ENCODE measurements around the gene CDHR5.

The CDHR5 gene

DNA sequence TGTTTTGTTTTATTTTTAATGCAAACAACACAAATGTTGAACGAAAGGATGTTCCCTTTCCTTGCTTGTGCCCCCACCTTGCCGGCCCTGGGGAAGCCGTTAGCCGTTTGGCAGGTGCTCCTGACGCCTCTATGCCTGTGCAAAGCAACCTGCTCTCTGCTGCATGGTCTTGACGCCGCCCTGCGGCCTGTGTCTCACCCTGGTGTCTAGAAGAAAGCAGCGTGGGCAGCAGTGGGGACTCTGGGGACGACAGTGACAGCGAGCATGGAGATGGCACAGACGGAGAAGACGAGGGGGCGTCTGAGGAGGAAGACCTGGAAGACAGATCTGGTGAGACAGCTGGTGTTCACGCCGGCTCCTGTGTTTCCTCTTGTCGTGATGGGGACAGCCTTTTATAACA lies 43.0 kb downstream of the CDHR5 start:
- ChIA-PET CTCF (no interaction called here), POLR2A (no interaction called here)
- TF ChIP-seq, protein P1, sequence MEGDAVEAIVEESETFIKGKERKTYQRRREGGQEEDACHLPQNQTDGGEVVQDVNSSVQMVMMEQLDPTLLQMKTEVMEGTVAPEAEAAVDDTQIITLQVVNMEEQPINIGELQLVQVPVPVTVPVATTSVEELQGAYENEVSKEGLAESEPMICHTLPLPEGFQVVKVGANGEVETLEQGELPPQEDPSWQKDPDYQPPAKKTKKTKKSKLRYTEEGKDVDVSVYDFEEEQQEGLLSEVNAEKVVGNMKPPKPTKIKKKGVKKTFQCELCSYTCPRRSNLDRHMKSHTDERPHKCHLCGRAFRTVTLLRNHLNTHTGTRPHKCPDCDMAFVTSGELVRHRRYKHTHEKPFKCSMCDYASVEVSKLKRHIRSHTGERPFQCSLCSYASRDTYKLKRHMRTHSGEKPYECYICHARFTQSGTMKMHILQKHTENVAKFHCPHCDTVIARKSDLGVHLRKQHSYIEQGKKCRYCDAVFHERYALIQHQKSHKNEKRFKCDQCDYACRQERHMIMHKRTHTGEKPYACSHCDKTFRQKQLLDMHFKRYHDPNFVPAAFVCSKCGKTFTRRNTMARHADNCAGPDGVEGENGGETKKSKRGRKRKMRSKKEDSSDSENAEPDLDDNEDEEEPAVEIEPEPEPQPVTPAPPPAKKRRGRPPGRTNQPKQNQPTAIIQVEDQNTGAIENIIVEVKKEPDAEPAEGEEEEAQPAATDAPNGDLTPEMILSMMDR (IDR thresholded peaks at IDR 0.05; ENCODE audit: control extremely low read depth, extremely low read depth, low read depth, missing control alignments), result no peak
- no peak for DNase-seq (ENCODE audit: extremely low spot score)

DNA sequence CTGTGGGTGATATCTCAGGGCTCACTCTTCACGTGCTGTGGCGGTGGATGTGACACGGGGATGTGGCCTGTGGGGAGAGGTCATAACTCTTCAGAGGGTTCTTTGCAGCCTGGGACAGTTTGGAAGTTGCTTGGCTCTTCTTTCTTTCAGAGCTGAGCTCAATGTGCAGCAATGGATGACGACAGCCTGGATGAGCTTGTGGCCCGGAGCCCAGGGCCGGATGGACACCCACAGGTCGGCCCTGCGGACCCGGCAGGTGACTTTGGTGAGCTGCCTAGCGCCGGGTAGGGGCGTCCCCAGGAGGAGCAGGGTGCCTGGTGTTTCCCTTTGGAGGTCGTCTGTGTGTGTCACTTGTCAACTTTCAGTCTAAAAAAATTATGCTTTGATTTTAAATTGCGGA lies 43.4 kb downstream of the CDHR5 start:
- ChIA-PET CTCF (no interaction called here), POLR2A (no interaction called here)
- DNase-seq (ENCODE audit: extremely low spot score), result no peak
- TF ChIP-seq, protein P1 (IDR thresholded peaks at IDR 0.05; ENCODE audit: control extremely low read depth, extremely low read depth, low read depth, missing control alignments), result no peak

DNA sequence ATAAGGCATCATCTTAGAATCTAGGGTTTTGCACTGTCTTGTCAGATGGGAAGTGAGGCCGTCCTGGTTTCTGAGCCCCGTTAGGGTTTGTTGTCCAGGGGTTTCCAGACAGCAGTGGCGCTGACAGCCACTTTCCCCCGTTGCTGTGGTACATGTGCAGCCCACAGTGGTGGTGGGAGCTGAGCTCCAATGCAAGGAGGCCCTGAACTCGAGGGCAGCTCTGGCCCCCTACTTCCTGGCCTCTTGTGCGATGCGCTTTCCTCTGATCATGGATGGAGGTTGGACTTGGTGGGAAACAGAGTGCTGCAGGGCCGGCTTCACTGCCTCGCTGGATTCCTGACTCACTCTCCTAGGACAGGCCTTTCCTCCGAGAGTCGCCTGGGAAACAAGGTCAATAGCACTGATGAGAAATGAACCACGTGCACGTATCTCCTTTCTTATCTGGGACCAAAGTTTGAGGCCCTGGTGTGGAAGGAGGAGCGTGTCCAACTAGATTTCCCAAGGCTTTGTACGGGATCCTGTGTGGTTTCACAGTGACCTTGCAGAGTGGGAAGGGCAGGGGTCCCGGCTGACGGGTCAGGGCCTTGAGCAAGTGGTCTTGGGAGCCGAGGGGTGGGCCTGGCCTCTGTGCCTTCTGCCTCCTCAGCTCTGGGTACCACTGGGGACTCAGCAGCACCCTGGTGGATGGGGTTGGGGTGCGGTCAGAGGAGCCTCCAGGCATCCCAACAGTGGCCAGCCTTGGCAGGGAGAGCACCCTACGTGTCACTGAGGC lies 44.7 kb downstream of the CDHR5 start:
- POLR2A ChIA-PET, result no interaction called here
- CTCF ChIA-PET, result interaction anchor here (1.3 kb wide), 1 partner anchor 26 kb away, joined by 6 read pairs; no protein-coding TSS in a partner anchor
- DNase-seq (ENCODE audit: extremely low spot score), result no peak
- TF ChIP-seq, protein P1 (IDR thresholded peaks at IDR 0.05; ENCODE audit: control extremely low read depth, extremely low read depth, low read depth, missing control alignments), result no peak

DNA sequence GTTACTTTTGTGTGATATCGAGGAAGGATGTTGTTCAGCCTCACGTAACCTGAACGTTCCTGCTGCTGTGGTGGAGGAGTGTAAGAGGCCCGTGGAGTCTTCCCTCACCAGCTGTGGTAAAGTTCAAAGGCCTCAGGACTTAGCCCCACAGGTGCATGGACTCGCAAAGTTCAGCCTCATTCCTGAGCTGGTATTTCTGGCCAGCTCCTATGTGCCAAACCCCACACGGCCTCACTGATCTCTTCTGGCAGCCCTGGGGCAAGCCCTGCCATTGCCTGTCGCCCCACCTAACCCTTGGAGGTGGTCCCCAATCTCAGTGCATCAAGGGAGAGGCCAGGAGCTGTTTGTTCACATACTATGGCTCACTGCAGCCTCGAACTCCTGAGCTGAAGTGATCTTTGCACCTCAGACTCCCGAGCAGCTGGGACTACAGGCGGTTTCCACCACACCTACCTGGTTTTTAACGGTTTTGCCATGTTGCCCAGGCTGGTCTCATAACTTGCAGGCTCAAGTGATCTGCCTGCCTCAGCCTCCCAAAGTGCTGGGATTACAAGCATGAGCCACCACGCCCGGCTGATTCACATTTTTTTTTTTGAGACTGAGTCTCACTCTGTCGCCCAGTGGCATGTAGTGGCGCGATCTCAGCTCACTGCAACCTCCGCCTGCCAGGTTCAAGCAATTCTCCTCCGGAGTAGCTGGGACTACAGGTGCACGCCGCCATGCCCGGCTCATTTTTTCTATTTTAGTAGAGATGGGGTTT lies 46.3 kb downstream of the CDHR5 start:
- CTCF ChIA-PET, result interaction anchor here (1.5 kb wide), 1 partner anchor 59 kb away, joined by 3 read pairs; no protein-coding TSS in a partner anchor
- POLR2A ChIA-PET, result interaction anchor here (0.6 kb wide), 1 partner anchor 10 kb away, joined by 5 read pairs; no protein-coding TSS in a partner anchor
- DNase-seq (ENCODE audit: extremely low spot score), result no peak
- TF ChIP-seq, protein P1 (IDR thresholded peaks at IDR 0.05; ENCODE audit: control extremely low read depth, extremely low read depth, low read depth, missing control alignments), result no peak

DNA sequence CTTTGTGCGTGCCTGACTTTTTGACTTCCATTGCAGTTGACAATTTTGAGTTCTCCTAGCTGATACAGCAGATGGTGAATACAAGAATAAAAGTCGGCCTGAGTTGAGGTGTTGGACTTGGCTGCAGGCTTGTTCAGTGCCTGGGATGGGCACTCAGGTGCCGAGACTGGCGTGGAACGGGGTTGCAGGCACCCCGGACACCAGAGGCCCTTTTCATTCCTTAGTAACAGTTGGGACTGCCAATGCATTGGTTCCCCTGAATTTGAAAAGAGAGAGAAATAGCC lies 47.2 kb downstream of the CDHR5 start:
- CTCF ChIA-PET, result no interaction called here
- DNase-seq (ENCODE audit: extremely low spot score), result no peak
- TF ChIP-seq, protein P1 (IDR thresholded peaks at IDR 0.05; ENCODE audit: control extremely low read depth, extremely low read depth, low read depth, missing control alignments), result no peak
- POLR2A ChIA-PET, result interaction anchor here (0.6 kb wide), 1 partner anchor 8 kb away, joined by 5 read pairs; no protein-coding TSS in a partner anchor

DNA sequence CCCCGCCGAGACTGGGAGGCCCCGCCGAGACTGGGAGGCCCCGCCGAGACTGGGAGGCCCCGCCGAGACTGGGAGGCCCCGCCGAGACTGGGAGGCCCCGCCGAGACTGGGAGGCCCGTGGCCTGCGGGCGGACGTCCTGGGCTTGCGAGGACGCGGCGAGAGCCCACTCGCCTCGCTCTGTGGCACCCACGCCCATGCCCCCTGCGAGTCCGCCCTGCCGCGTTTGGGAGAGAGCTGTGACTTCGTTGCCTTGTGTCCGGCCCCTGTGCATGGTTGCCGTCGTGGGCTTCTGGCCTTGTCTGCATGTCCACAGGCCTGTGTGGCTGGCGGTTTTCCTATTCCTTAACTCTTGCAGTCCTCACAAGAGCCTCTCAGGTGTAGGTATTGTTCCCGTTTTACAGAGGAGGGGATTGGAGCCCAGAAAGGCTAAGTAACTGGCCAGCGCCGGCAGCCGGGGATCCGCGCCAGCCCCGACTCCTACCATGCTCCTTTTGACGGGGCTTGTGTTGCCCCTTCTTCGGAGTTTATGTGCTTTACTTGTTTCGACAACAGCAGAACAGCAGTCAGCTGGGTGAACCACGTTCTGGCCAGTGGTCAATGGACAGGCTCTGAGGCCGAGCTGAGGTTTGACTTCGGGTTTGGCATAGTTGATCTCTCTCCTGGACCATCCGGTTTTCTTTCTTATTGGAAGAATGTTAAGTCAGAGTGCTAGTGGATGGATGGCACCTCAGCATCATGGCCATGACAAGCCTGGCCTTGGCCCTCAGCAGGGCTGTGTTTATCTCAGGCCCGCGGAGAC lies 47.7 kb downstream of the CDHR5 start:
- POLR2A ChIA-PET, result interaction anchor here (0.6 kb wide), 1 partner anchor 8 kb away, joined by 5 read pairs; no protein-coding TSS in a partner anchor
- CTCF ChIA-PET, result no interaction called here
- no peak for DNase-seq (ENCODE audit: extremely low spot score)
- TF ChIP-seq, protein P1 (IDR thresholded peaks at IDR 0.05; ENCODE audit: control extremely low read depth, extremely low read depth, low read depth, missing control alignments), result no peak

Measured in GM10248 (cell line).